SIG-M5 treated with dmso at 0.1 percent for 504 hours (cell line): ENCODE data around the gene GRM5.
"Not testable (repeated sequence)": the region's sequence is repeated elsewhere in the genome, so short reads cannot be mapped to it uniquely, and the experiment has no call there.

ENCODE experiments used
- DNase-seq: peaks from one replicate; lab custom pipeline; 2025; ENCODE audit not compliant: unreplicated experiment; lab: John Stamatoyannopoulos, UW

Gene GRM5

DNA sequence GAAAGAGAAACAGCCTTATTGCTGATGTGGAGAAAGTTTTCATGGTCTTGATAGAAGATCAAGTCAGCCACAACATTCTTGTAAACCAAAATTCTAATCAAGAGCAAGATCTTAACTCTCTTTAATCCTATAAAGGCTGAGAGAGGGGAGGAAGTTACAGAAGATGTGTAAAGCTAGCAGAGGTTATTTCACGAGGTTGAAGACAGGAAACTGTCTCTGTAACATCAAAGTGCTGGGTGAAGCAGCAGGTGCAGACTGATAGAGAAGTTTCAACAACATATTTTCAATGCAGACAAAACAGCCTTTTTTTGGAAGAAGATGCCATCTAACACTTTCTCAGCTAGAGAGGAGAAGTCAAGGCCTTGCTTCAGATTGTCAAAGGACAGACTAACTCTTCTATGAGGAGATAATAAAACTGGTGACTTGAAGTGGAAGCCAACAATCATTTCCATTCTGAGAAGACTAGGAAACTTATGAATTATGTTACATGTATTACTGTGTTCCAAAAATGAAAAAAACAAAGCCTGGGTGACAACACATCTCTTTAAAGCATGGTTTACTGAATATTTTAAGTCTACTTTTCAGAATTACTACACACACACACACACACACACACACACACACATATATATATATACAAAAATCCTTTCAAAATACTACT, 221.9 kb downstream of the GRM5 start:
- DNase-seq: not testable (repeated sequence)

DNA sequence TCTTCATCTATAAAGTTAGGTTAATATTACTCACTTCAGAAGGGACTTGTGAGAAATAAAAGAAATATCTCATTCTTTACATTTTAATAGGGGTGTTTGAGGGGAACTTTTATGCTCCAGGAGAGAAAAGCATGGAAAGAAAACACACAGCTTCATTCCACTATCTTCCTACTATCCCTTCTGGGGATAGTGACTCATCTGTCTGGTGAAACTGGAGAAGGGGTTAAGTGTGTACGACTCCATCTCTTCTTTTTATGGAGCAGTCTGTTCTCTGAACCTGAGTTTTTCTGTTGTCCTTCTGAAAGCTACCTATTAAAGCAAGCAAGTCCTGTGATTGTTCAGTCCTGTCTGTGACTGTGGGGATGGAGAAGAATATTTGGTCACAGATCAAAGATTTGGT, 227.6 kb downstream of the GRM5 start:
- not testable (repeated sequence) for DNase-seq

DNA sequence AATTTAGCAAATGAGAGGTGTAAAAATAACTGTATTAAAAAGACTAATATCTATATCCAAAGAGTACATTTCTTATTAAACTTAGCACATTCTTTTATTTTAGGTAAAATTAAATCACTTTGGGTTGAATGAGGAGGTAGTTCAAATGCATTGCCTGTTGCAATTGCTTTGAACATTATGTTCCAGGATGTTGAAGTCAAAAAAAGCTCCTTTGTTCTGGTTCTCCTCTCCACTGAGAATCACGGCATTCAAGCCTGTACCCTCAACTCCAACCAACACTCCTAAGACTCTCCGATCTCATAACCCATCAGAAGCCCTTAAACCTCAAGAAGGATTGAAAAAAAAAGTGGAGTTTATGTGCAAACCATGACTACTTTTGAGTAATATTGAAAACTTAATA, 230.1 kb downstream of the GRM5 start:
- DNase-seq: not testable (repeated sequence)

DNA sequence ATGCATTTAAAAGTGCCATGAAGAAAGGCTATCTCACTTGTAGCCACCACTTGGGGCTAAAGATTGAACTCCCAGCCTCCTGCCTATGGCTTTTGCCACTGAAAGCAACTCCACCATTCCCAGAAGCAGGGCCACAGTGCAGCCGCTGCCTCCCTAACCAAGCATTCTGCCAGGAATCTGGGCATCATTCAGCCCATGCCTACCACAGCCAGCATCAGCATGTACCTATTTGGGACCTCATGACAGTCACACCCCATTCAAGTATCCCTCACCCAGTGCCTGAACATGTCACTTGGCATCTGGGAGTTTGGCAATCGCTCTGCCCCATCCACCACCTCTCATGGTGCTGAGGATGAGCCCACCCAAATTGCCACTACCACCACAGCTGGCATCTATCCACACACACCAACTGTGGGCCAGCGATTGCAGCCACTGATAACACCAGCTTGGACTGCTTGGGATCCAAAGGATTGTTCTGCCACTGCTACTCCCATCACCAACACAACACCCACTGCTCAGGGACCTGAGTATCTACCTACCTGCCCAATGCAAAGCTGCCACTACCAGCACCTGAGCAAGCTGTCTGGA, 234.4 kb downstream of the GRM5 start:
- no peak for DNase-seq

DNA sequence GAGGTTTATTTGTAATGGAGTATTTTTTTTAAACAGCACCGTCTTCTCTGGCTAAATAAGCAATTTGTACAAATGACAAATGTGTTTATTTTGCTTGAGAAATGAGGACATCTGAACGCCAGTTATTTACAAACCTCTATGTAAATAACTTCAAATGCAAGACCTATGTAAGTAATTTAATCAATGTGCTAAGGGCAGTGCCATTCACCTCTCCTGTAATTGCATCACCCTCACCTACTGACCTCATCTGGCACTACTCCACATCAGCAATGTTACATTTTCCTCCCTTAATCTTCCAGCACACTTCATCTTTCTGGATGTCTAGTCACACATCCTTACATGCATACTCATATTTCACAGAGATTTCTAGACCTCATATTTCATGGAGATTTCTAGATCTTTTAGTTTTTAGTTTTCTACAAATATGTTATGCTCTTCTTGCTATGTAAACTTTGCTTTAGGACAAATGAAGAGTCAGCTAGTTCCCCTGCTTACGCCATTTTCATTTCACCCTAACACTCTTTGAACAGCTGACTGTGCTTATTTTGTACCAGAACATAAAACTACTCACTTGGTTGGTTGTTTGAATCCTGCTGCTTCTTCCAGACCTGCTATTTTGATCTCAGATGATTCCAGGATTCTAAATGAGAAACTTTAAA, 238.6 kb downstream of the GRM5 start:
- DNase-seq: no peak

DNA sequence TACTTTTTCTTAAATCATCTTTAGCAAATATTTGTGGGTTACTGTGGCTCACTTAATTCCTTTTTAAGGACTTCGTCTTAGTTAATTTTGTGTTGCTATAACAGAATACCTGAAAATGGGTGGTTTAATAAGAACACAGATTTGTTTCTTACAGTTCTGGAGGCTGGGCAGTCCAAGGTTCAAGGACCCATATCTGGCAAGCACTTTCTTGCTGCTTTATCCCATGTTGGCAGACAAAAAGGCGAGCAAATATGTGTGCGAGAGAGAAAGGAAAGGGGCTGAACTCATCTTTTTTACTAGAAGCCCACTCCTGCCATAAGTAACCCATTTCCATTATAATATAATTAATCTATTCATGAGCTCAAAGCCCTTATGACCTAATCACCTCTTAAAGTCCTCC, 246.2 kb downstream of the GRM5 start:
- no peak for DNase-seq

DNA sequence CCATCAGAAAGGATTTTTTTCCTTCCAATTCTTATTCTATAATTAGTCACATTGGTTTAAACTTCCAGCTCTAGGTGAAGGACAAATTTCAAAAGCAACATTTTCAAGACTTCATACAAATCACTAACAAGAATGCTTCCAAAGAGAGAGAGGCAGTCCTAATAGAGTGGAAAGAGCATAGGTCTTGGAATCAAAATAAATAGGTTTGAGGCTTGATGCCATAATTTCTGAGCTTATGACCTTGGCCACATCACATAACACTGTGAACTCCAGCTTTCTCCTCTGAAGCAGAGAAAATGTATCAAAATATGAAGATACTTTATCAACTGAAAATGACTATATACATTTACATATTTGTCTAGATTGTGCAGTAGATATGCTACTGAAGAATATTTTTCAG, 246.8 kb downstream of the GRM5 start:
- DNase-seq: no peak

DNA sequence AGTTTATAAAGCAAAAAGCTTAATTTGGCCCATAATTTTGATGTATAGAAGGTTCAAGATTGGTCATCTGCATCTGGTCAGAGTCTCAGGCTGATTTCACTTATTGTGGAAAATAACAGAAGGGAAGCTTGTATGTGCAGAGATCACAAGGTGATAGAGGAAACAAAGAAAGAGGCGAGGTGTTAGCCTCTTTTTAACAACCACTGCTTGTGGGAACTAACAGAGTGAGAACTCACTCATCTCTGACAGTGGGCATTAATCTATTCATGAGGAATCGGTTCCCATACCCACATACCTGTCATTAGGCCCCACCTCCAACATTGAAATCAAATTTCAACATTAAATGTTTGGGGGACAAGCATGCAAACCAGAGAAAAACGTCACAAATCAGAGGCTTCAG, 250.3 kb downstream of the GRM5 start:
- DNase-seq: no peak

DNA sequence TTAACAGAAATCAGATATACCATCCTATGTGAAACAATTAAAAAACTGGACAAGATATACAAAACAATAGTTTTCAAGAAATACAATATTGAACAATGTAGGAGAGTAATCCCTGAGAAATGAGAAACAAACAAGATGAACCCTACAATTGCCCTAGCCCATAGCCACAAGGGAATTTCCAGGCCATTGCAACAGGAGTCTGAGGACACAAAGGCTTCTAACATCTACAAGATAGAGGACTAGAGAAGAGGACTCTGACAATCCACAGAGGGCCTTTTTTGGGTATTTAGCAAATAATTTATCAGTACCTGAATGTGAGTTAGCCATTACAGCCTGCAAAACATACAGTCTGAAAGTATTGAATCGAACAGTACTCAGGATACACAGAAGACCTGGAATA, 251.7 kb downstream of the GRM5 start:
- no peak for DNase-seq

DNA sequence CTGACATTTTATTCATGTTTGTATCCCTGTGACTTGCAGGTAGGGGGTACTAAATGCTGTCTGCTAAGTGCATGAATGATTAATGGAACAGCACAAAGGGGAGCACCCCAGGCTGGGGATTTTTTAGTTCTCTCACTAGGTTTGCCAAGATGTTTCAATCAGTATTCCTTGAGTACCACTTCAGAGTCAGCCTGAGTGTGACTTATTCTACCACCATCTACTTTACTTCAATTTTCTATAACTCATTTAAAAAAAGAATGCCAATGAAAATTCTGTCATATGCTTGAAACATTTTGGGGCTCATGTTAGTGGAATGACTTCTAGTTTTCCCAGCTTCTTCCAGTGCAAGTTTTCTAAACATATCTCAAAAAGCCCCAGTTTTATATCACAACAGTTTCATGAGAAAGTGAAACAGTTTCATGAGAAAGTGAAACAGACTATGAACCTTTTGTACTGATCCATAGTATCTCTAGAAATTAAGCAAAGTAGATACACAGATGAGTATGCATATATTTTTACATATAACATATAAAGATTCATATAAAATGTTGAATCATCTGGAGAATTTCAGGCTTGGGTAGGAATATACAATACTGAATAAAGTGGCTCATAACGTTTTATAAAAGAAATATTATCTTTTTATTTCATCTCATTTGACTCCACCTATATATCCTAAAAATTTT, 252.4 kb downstream of the GRM5 start:
- DNase-seq: no peak

DNA sequence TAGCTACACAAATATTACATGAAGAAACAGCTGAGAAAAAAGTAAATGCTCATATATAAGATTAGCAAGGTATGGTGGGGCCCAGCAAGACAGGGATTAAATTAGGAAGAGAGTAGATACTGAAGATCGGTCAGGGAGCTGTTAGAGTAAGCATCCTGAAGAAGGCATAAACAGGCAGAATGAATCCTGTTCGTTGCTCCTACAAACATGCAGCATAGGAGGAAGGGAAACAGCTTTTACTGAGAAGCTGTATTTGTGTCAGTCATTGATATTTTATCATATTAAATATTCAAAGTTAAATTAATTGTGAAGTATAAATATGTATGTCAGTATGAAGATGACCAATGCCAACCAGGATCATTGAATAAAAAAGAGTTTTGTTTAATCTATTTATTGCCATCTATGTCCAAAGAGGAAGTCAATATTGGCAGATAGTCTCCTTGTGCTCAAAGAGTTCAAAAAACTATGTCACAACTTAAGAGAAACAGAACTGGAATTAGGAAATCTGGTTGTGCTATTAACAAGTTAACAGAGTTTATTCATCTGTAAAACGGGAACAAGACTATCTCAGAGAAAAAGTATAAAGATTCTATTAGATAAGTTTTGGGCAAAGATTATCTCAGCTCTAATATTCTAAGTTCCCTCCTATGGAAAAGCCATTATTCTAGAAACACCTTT, 255.2 kb downstream of the GRM5 start:
- DNase-seq: no peak

DNA sequence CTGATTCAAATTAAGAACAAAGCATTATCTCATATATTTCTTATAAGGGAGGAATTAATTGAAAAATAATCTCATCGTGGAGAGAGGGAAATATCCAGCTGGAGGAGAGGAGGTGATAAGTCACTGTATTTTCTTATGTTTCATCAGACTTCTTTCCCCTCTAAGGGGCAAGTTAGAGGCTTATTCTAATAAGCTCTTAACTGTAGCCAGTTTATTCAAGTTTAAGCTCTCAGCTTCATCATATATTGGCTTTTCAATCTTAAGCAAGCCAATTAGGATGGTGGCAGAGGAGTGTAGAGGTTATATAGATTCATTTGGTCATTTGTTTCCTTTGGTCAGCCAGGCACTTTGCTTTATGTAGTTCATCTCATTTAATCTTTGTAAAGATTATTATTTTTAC, 256.7 kb downstream of the GRM5 start:
- no peak for DNase-seq

DNA sequence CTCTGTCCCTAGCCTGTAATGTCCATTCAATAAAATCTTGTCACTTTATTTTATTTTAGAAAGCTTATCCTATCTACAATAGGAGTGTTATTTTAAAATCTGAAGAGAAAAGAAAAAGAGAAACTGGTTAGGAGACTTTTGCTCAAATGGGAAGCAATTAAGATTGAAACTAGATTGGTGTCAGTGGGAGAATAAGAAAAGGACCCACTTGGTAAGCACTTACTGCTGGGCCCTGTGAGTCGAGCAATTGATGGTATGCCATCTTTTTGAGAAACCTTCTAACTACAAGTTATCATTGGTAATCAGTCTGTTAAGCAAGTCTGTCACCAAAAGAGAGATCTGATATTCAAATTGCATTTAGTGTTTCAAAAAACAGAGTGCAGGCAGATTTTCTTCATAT, 258.4 kb downstream of the GRM5 start:
- DNase-seq: no peak

DNA sequence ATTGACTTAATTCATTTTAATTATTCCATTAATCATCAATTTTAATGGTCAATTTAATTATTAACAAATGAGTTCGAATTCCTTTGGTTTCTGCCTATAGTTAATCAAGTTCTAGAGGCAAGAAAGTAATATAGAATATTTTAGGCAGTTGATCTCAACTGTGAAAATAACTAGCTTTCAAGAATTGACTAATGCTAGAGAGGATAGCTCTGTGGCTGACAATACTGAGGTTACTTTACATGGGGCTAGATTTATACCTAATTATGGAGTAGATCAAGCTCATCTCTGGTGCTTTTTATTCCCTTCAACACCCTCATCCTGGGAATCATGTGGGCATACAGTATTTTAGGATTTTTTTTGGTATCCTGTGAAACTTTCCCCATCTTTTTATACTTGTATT, 259.4 kb downstream of the GRM5 start:
- no peak for DNase-seq

DNA sequence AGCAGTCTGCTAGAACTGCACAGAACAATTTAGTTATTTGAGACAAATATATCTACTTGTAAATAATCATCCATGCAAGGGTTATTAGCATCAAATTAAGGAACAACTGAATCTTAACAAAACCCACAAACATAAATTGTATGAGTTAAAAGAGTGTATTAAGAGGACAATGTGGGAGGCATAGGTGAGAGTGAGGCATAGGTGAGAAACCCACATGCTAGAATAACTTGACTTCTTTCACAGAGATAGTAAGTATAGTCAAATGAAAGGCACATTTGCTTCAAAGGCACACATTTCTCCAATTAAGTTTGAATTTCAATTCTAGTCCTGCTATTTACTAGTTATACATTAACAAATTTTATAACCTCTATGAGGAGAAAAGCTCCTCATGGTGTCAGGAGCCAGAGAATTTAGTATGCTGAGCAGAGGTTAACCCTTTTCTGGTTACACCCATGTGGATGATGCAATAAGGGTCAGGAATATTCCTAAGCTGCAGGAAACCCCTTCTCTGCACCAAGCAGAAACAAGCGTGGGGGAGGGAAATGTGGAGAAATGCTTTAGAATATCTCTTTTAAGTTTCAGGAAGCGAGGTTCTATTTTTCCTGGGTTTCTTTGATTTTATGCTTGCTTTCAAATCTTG, 264.2 kb downstream of the GRM5 start:
- DNase-seq: no peak

DNA sequence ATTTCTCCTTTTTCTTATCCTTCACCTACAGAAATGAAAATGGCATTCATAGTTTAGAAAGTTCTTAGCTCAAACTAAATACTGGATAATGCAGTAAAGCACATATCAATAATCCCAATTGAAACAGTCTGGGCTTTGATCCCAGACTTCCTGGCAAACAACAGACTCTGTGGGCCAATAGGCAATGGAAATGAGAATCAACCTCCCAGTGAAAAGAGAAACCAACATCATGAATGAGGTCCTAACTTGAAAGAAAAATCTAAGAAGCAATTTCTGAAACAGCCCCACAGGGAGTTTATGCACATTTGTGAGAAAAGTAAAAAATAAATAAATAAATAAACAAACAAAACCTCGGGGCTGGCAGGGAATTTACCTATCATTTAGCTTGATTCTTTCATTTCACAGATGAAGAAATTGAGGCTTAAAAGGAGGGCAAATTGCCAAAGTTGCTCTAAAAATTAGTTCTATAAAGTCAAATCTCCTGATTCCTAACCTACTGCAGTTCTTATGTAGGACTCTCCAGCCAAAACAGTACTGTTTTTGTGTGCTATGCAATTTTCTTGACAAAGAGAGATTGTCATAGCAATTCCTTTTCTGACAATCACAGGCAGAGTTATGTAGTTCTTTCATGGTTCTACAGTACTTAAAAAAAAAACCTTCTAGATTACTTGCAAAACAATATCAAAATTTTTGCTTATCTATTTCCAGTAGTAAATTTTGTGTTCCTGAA, 265.8 kb downstream of the GRM5 start:
- no peak for DNase-seq

DNA sequence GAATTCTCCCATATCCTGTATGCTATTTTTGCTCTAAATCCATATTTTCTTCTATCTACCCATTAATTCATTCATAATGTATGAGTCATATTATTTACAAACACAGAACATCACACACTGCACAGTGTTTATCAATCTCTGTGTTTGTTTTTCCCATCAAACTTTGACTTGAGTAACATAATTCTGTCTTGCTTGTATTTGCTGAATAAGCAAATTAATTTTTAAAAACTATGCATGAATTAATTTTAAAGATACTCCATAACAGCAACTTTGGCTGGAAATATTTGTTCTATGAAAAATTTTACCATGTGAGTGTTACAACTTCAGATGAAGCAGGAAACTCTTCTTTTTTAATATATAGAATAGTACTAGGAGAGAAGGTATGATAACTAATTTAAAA, 275.6 kb downstream of the GRM5 start:
- DNase-seq: no peak

DNA sequence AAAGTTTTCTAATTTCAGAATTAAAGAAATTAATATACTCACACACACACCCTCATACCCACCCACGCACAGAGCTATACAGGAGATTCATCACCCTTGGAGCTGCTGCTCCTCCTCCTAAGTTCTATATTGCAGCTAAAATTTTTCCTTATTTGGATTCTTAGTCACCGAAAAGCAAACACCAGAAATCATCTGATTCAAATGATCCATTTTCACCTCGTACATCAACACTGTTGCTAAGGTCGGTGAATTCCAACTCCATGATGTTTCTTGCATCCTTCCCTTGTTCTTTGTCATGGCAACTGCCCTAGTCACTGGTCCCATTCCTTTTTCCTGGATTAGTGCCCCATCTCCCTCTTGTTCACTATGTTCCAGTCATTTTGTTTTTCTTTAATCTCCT, 286.2 kb downstream of the GRM5 start:
- DNase-seq: no peak

DNA sequence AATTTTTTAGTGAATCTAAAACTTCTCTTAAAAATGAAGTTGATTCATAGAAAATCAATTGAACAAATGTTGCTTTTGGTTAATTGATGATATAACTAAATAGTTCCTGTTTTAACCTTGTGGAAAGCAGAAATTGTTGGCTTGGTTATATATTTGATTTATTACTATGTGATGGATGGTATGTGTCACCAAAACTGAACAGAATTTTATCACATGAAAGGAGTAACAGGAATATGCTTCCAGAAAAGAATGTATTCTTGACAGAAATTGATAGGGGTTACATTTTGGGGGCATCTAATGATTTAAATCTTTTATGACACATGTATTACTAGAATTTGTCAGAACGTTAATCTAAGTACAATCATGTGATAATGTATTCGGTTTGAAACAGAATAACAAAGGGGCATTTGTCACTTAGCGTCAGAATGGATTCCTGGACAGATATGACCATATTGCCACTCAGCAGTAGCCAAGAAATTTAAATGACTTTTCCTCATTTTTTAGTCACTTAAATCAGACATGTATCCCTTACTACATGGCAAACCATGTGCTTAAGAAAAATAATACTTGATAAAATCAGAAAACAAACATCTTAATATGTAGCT, 295.2 kb downstream of the GRM5 start:
- no peak for DNase-seq

DNA sequence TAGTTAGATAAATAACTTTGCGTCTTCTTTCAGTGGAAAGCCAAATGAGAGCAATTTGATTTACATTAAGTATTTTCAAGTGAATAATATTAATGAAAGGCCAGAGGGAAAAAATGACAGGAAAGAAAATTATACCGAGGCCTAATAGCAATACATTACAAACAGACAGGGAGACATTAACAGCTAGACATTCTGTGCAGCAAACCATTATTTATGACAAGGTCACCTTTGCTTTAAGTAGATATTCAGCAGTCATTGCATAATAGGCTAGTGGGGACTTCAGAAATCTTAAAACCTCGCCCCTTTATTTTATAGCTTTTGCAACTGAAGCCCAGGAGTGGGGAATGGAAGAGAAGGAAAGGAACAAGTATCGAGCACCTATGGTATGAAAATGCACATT, 321.6 kb downstream of the GRM5 start:
- no peak for DNase-seq
